Retinal pigment epithelial cell (primary cell): ENCODE measurements around the gene LCN2.

Experiments
- DNase-seq: peaks from one replicate; pipeline ENCODE4 v3.0.0-alpha.2; 2010; ENCODE audit warnings: low read depth
- H3K4me3 ChIP-seq: 2 replicates; pipeline ENCODE4 v1.5.1; 2011; ENCODE audit warnings: mild to moderate bottlenecking, low read length, control low read depth, moderate library complexity
- CTCF ChIP-seq: conservative IDR thresholded peaks from 2 replicates; pipeline ENCODE4 v1.5.1; 2011; ENCODE audit warnings: low read depth, low read length, control low read depth, inconsistent platforms

LCN2 gene

GRCh38 chr9:128149951-128150593, 819 bp downstream of the LCN2 start:
- no peak overlapping the region for H3K4me3 ChIP-seq
- TF ChIP-seq CTCF = no peak
- DNase-seq = no peak

GRCh38 chr9:128150594-128151308, 1.5 kb downstream of the LCN2 start:
- H3K4me3 ChIP-seq = no peak overlapping the region
- DNase-seq = no peak
- peak; percentile 48 for TF ChIP-seq CTCF

- no peak overlapping the region for H3K4me3 ChIP-seq
- TF ChIP-seq CTCF = no peak
- DNase-seq = no peak
Observed at GRCh38 chr9:128151309-128152132, 2.3 kb downstream of the LCN2 start.

- no peak for DNase-seq
- no peak for TF ChIP-seq CTCF
- no peak overlapping the region for H3K4me3 ChIP-seq
Observed at GRCh38 chr9:128152133-128153059, 3.1 kb downstream of the LCN2 start.

- no peak for TF ChIP-seq CTCF
- no peak for DNase-seq
- H3K4me3 ChIP-seq = no peak overlapping the region
Observed at GRCh38 chr9:128153060-128153946, 4.0 kb downstream of the LCN2 start.
